Naive thymus-derived CD4-positive, alpha-beta T cell (primary cell): Measurements from ENCODE around the gene VDAC1. TPM values are rescaled to one million over a fixed set of nuclear protein-coding genes. Genes with fewer than 3 reads are reported as not detected.

Experiments
- ATAC-seq: fragments of 150-1000 bp; cut with Tn5 transposase; 2 replicates; pipeline ENCODE4 v1.10.0; 2021; ENCODE audit warnings: mild to moderate bottlenecking, moderate library complexity
- CTCF ChIA-PET: fragments of 350-600 bp; sonication (Branson Sonifier 250); formaldehyde crosslinking; loops from one replicate; lab custom pipeline; 2021; ENCODE audit warnings: antibody characterized with exemption; lab: Charles Lee
- POLR2A ChIA-PET: fragments of 350-600 bp; sonication (Branson Sonifier 250); formaldehyde crosslinking; loops from one replicate; lab custom pipeline; 2021; ENCODE audit warnings: antibody characterized with exemption, inconsistent platforms; lab: Charles Lee
- DNase-seq, 9 donors: peaks; one replicate each; pipeline versions ENCODE4 v3.0.0 to v3.0.0-alpha.2; 2020 to 2022; ENCODE audit warnings: mixed read lengths in 1 of 9
- H3K27ac ChIP-seq: one replicate; pipeline ENCODE4 v1.7.0; 2013; ENCODE audit warnings: mild to moderate bottlenecking, low read depth, low read length, moderate library complexity
- H3K27me3 ChIP-seq, 2 donors: one replicate each; pipeline ENCODE4 v1.7.0; 2013; ENCODE audit warnings: low read length in 2 of 2, mild to moderate bottlenecking in 2 of 2, moderate library complexity in 2 of 2; ENCODE audit not compliant: control insufficient read depth in 2 of 2, insufficient read depth in 2 of 2
- H3K36me3 ChIP-seq, 3 experiments: 1 replicate in 2 of 3; 2 replicates in 1 of 3; pipeline ENCODE4 v1.7.0; 2013; ENCODE audit warnings: low read length in 3 of 3, mild to moderate bottlenecking in 3 of 3, moderate library complexity in 1 of 3; ENCODE audit not compliant: insufficient read depth in 3 of 3, control insufficient read depth in 2 of 3
- H3K4me1 ChIP-seq, 2 donors: one replicate each; pipeline ENCODE4 v1.7.0; 2013; ENCODE audit warnings: low read length in 2 of 2, mild to moderate bottlenecking in 2 of 2, moderate library complexity in 1 of 2; ENCODE audit not compliant: control insufficient read depth in 2 of 2, insufficient read depth in 2 of 2
- H3K4me3 ChIP-seq: 2 replicates; pipeline ENCODE4 v1.7.0; 2013; ENCODE audit warnings: mild to moderate bottlenecking, low read length
- H3K9me3 ChIP-seq, 3 experiments: 1 replicate in 2 of 3; 2 replicates in 1 of 3; pipeline ENCODE4 v1.7.0; 2013; ENCODE audit warnings: low read length in 3 of 3; ENCODE audit not compliant: control insufficient read depth in 2 of 3
- H3K27ac Mint-ChIP-seq, 9 donors: one replicate each; pipeline ENCODE4 v1.8.0; 2020 to 2022; ENCODE audit warnings: mixed read lengths in 9 of 9, mild to moderate bottlenecking in 8 of 9, moderate library complexity in 5 of 9, inconsistent platforms in 2 of 9
- H3K27me3 Mint-ChIP-seq, 5 donors: one replicate each; pipeline ENCODE4 v1.8.0; 2021 to 2022; ENCODE audit warnings: mixed read lengths in 5 of 5, mild to moderate bottlenecking in 1 of 5
- H3K36me3 Mint-ChIP-seq, 5 donors: one replicate each; pipeline ENCODE4 v1.8.0; 2020 to 2022; ENCODE audit warnings: mixed read lengths in 5 of 5, mild to moderate bottlenecking in 3 of 5, inconsistent platforms in 1 of 5
- H3K4me1 Mint-ChIP-seq, 7 donors: one replicate each; pipeline ENCODE4 v1.8.0; 2020 to 2022; ENCODE audit warnings: mixed read lengths in 7 of 7, mild to moderate bottlenecking in 3 of 7, inconsistent platforms in 1 of 7
- H3K4me3 Mint-ChIP-seq, 10 donors: one replicate each; pipeline ENCODE4 v1.8.0; 2020 to 2022; ENCODE audit warnings: mild to moderate bottlenecking in 10 of 10, mixed read lengths in 10 of 10, moderate library complexity in 6 of 10, inconsistent platforms in 2 of 10
- H3K9me3 Mint-ChIP-seq, 11 donors: one replicate each; pipeline ENCODE4 v1.8.0; 2020 to 2022; ENCODE audit warnings: mixed read lengths in 11 of 11, mild to moderate bottlenecking in 4 of 11, inconsistent platforms in 1 of 11, moderate library complexity in 1 of 11
- intact Hi-C, 2 donors: fragments of 100-400 bp; cut with micrococcal nuclease; formaldehyde crosslinking; loops; one replicate each; pipeline ENCODE4 v1.15.1; 2023
- polyA plus RNA-seq, 2 donors: library from polyadenylated mRNA; unstranded; fragments of 300-500 nt; fragmentation: Illumina TruSeq; gene quantifications; one replicate each; pipeline ENCODE4 v1.2.3, GENCODE V29; 2021
- total RNA-seq, 6 experiments: library from RNA in 5 of 6; stranded (reverse) in 5 of 6; gene quantifications; 1 replicate in 5 of 6; 2 replicates in 1 of 6; pipeline ENCODE4 v1.2.3 and lab custom pipeline; 2021 to 2026

The VDAC1 gene
- total and polyA plus RNA-seq, 7 experiments from 2014 or later, result 37.8 to 259 (median 48.4) TPM

GRCh38 chr5:134005417-134006061 lies 764 bp upstream of the VDAC1 start:
- Histone ChIP-seq H3K27ac (peak overlapping the region; percentile 98), H3K27me3 (no peaks in the 10 kb centered on the region), H3K36me3 (peaks cover 0 to 5% (median 0%) of the 10 kb centered on the region in 3 experiments), H3K4me1 (peaks cover 17 to 26% of the 10 kb centered on the region in 2 donors), H3K9me3 (no peaks in the 10 kb centered on the region), H3K4me3 (peak overlapping the region; percentile 83)
- Mint-ChIP-seq H3K4me3 (peak overlapping the region; percentile 81 to 91 (median 88)), H3K27me3 (no peaks in the 10 kb centered on the region), H3K9me3 (peaks cover 0 to 3% (median 0%) of the 10 kb centered on the region in 11 donors), H3K4me1 (peaks cover 20 to 40% (median 37%) of the 10 kb centered on the region in 7 donors), H3K36me3 (peaks cover 0 to 11% (median 0%) of the 10 kb centered on the region in 5 donors), H3K27ac (peak overlapping the region; percentile 85 to 94 (median 90))
- ChIA-PET POLR2A (interaction anchor here (0.9 to 2.2 kb wide), 16 partner anchors 9 to 520 kb away, joined by 3 to 9 read pairs (median 4); partner anchors contain the start of genes JADE2, PPP2CA and SKP1), CTCF (interaction anchor here (0.6 to 1.0 kb wide), 2 partner anchors 283 to 284 kb away, joined by 3 to 5 read pairs; no protein-coding TSS in a partner anchor)
- intact Hi-C loops, result loop anchor here (1.0 to 10.0 kb wide), 10 partner anchors 33 to 839 kb away; partner anchors contain the start of genes UBE2B (in 2 of the 2), C5orf15 (in 1 of the 2), C5orf24 (in 1 of the 2) and PPP2CA (in 1 of the 2)
- ATAC-seq, result no peak
- DNase-seq, result no peak

GRCh38 chr5:134003817-134004625 lies 754 bp downstream of the VDAC1 start:
- Mint-ChIP-seq H3K27ac (peak overlapping the region; percentile 79 to 97 (median 96)), H3K4me3 (peak overlapping the region; percentile 89 to 97 (median 92)), H3K9me3 (peaks cover 0 to 3% (median 0%) of the 10 kb centered on the region in 11 donors), H3K36me3 (peaks cover 0 to 11% (median 0%) of the 10 kb centered on the region in 5 donors), H3K27me3 (no peaks in the 10 kb centered on the region), H3K4me1 (peaks cover 30 to 55% (median 50%) of the 10 kb centered on the region in 7 donors)
- Histone ChIP-seq H3K27ac (peak overlapping the region; percentile 98), H3K9me3 (no peaks in the 10 kb centered on the region), H3K4me1 (peaks cover 17 to 26% of the 10 kb centered on the region in 2 donors), H3K27me3 (no peaks in the 10 kb centered on the region), H3K4me3 (peak overlapping the region; percentile 72), H3K36me3 (peaks cover 0 to 5% (median 0%) of the 10 kb centered on the region in 3 experiments)
- DNase-seq (peak in 8 of 9 donors; percentile 14 to 73 (median 26)), ATAC-seq (peak; percentile 0)
- ChIA-PET CTCF (interaction anchor here (0.7 to 0.8 kb wide), 2 partner anchors 23 to 48 kb away, joined by 3 to 4 read pairs; no protein-coding TSS in a partner anchor), POLR2A (interaction anchor here (0.7 to 2.2 kb wide), 12 partner anchors 9 to 734 kb away, joined by 3 to 10 read pairs (median 4); partner anchors contain the start of genes C5orf15, JADE2, SEC24A and SKP1)
- intact Hi-C loops, result loop anchor here (1.0 to 10.0 kb wide), 9 partner anchors 35 to 1257 kb away; partner anchors contain the start of genes UBE2B (in 2 of the 2), C5orf15 (in 1 of the 2), C5orf24 (in 1 of the 2) and CCNI2 (in 1 of the 2)

- ATAC-seq, result no peak
- peaks cover 33 to 60% (median 53%) of the 10 kb centered on the region in 7 donors for H3K4me1 Mint-ChIP-seq
- no peaks in the 10 kb centered on the region for H3K27me3 ChIP-seq
- DNase-seq, result peak in 3 of 9 donors; percentile 14 to 46 (median 36)
- H3K36me3 ChIP-seq, result peaks cover 0 to 5% (median 0%) of the 10 kb centered on the region in 3 experiments
- peak overlapping the region; percentile 72 for H3K4me3 ChIP-seq
- CTCF ChIA-PET, result interaction anchor here (0.5 to 0.8 kb wide), 3 partner anchors 24 to 766 kb away, joined by 3 to 5 read pairs (median 4); no protein-coding TSS in a partner anchor
- H3K27me3 Mint-ChIP-seq, result no peaks in the 10 kb centered on the region
- intact Hi-C loops, result loop anchor here (5.0 to 10.0 kb wide), 3 partner anchors 372 to 1256 kb away; partner anchors contain the start of genes C5orf24 (in 1 of the 2), CCNI2 (in 1 of the 2) and UBE2B (in 1 of the 2)
- peaks cover 0 to 3% (median 0%) of the 10 kb centered on the region in 11 donors for H3K9me3 Mint-ChIP-seq
- POLR2A ChIA-PET, result interaction anchor here (1.0 to 2.2 kb wide), 7 partner anchors 9 to 645 kb away, joined by 4 to 10 read pairs (median 5); partner anchors contain the start of genes C5orf15, SEC24A and SKP1
- peaks cover 17 to 26% of the 10 kb centered on the region in 2 donors for H3K4me1 ChIP-seq
- H3K36me3 Mint-ChIP-seq, result peaks cover 0 to 11% (median 0%) of the 10 kb centered on the region in 5 donors
- peak overlapping the region; percentile 98 for H3K27ac ChIP-seq
- peak overlapping the region; percentile 79 to 97 (median 96) for H3K27ac Mint-ChIP-seq
- H3K4me3 Mint-ChIP-seq, result peak overlapping the region; percentile 89 to 97 (median 92)
- no peaks in the 10 kb centered on the region for H3K9me3 ChIP-seq
These were observed 1.5 kb downstream of the VDAC1 start for GRCh38 chr5:134003064-134003816.

- H3K4me1 Mint-ChIP-seq, result peaks cover 38 to 66% (median 57%) of the 10 kb centered on the region in 7 donors
- intact Hi-C loops, result loop anchor here (5.0 to 10.0 kb wide), 3 partner anchors 373 to 1255 kb away; partner anchors contain the start of genes C5orf24 (in 1 of the 2), CCNI2 (in 1 of the 2) and UBE2B (in 1 of the 2)
- H3K4me1 ChIP-seq, result peaks cover 17 to 26% of the 10 kb centered on the region in 2 donors
These were observed 2.6 kb downstream of the VDAC1 start for GRCh38 chr5:134001938-134002731.

More at GRCh38 chr5:134001938-134002731, 2.6 kb downstream of the VDAC1 start:
- no peak for DNase-seq
- Histone ChIP-seq H3K4me3 (no peak overlapping the region), H3K27ac (no peak overlapping the region), H3K36me3 (peaks cover 0 to 5% (median 0%) of the 10 kb centered on the region in 3 experiments), H3K9me3 (no peaks in the 10 kb centered on the region), H3K27me3 (no peaks in the 10 kb centered on the region)
- CTCF ChIA-PET, result no interaction called here
- H3K36me3 Mint-ChIP-seq, result peaks cover 0 to 11% (median 0%) of the 10 kb centered on the region in 5 donors
- POLR2A ChIA-PET, result no interaction called here
- H3K9me3 Mint-ChIP-seq, result peaks cover 0 to 3% (median 0%) of the 10 kb centered on the region in 11 donors
- H3K4me3 Mint-ChIP-seq, result peak overlapping the region; percentile 4 to 94 (median 91)
- peak overlapping the region; percentile 9 to 96 (median 73) for H3K27ac Mint-ChIP-seq
- no peaks in the 10 kb centered on the region for H3K27me3 Mint-ChIP-seq
- no peak for ATAC-seq
